Measurements from ENCODE around the gene ABHD6. TPM values are rescaled to one million over a fixed set of nuclear protein-coding genes. Genes with fewer than 3 reads are reported as not detected.

The ABHD6 gene
- total RNA-seq, 2 donors from 2014 or later = 13.2 to 16.9 TPM

GRCh38 chr3:58202917-58203360 lies 34.7 kb upstream of the ABHD6 start:
- intact Hi-C loops (cut with DNase I) = no loop called here

GRCh38 chr3:58203541-58203940 lies 34.1 kb upstream of the ABHD6 start:
- no peak for TF ChIP-seq CTCF (IDR thresholded peaks at IDR 0.05)
- TF ChIP-seq POLR2A (IDR thresholded peaks at IDR 0.05) = no peak
- TF ChIP-seq POLR2AphosphoS5 (IDR thresholded peaks at IDR 0.05) = no peak
- no peak for DNase-seq (ENCODE audit: low spot score)
- Histone ChIP-seq H3K27ac (no peak overlapping the region), H3K27me3 (replicated peaks; ENCODE audit: insufficient read depth) (no peaks in the 10 kb centered on the region), H3K4me3 (no peak overlapping the region), H3K4me1 (replicated peaks) (no peaks in the 10 kb centered on the region), H3K36me3 (no peaks in the 10 kb centered on the region), H3K9me3 (no peaks in the 10 kb centered on the region)
- 97% methylated on average over 4 of the region's 4 CpGs for WGBS
- intact Hi-C loops (cut with DNase I) = no loop called here

More at GRCh38 chr3:58202917-58203360, 34.7 kb upstream of the ABHD6 start:
- Histone ChIP-seq H3K27ac (no peak overlapping the region), H3K36me3 (no peaks in the 10 kb centered on the region), H3K4me3 (no peak overlapping the region), H3K9me3 (no peaks in the 10 kb centered on the region), H3K27me3 (replicated peaks; ENCODE audit: insufficient read depth) (no peaks in the 10 kb centered on the region), H3K4me1 (replicated peaks) (no peaks in the 10 kb centered on the region)
- no peak for TF ChIP-seq POLR2AphosphoS5 (IDR thresholded peaks at IDR 0.05)
- no peak for TF ChIP-seq CTCF (IDR thresholded peaks at IDR 0.05)
- TF ChIP-seq POLR2A (IDR thresholded peaks at IDR 0.05) = no peak
- no peak for DNase-seq (ENCODE audit: low spot score)
- 72% methylated on average over 9 of the region's 9 CpGs for WGBS

GRCh38 chr3:58204720-58205119 lies 32.9 kb upstream of the ABHD6 start:
- TF ChIP-seq CTCF (IDR thresholded peaks at IDR 0.05) (no peak), POLR2A (IDR thresholded peaks at IDR 0.05) (no peak), POLR2AphosphoS5 (IDR thresholded peaks at IDR 0.05) (no peak)
- no peak overlapping the region for H3K4me3 ChIP-seq
- DNase-seq (ENCODE audit: low spot score) = no peak
- WGBS = 94% methylated on average over 4 of the region's 4 CpGs
- intact Hi-C loops (cut with DNase I) = no loop called here
- no peaks in the 10 kb centered on the region for H3K27me3 ChIP-seq (replicated peaks; ENCODE audit: insufficient read depth)
- no peaks in the 10 kb centered on the region for H3K4me1 ChIP-seq (replicated peaks)
- H3K9me3 ChIP-seq = no peaks in the 10 kb centered on the region
- no peaks in the 10 kb centered on the region for H3K36me3 ChIP-seq
- no peak overlapping the region for H3K27ac ChIP-seq

GRCh38 chr3:58205981-58206380 lies 31.6 kb upstream of the ABHD6 start:
- TF ChIP-seq POLR2A (IDR thresholded peaks at IDR 0.05) (no peak), POLR2AphosphoS5 (IDR thresholded peaks at IDR 0.05) (no peak), CTCF (IDR thresholded peaks at IDR 0.05) (no peak)
- H3K4me3 ChIP-seq = no peak overlapping the region
- intact Hi-C loops (cut with DNase I) = no loop called here
- no peak overlapping the region for H3K27ac ChIP-seq
- no peak for DNase-seq (ENCODE audit: low spot score)
- H3K4me1 ChIP-seq (replicated peaks) = no peaks in the 10 kb centered on the region
- H3K9me3 ChIP-seq = no peaks in the 10 kb centered on the region
- H3K36me3 ChIP-seq = no peaks in the 10 kb centered on the region
- 79% methylated on average over 4 of the region's 4 CpGs for WGBS
- H3K27me3 ChIP-seq (replicated peaks; ENCODE audit: insufficient read depth) = no peaks in the 10 kb centered on the region

- no peak for DNase-seq (ENCODE audit: low spot score)
- TF ChIP-seq CTCF (IDR thresholded peaks at IDR 0.05) (no peak), POLR2A (IDR thresholded peaks at IDR 0.05) (no peak), POLR2AphosphoS5 (IDR thresholded peaks at IDR 0.05) (no peak)
- WGBS = 93% methylated on average over 5 of the region's 5 CpGs
- Histone ChIP-seq H3K4me1 (replicated peaks) (no peaks in the 10 kb centered on the region), H3K4me3 (no peak overlapping the region), H3K27me3 (replicated peaks; ENCODE audit: insufficient read depth) (no peaks in the 10 kb centered on the region), H3K36me3 (no peaks in the 10 kb centered on the region), H3K27ac (no peak overlapping the region), H3K9me3 (no peaks in the 10 kb centered on the region)
- intact Hi-C loops (cut with DNase I) = no loop called here
These were observed 31.1 kb upstream of the ABHD6 start for GRCh38 chr3:58206406-58207011.

Measured in prostate gland (tissue), 2 donors.